ENCODE measurements around the gene TRAP1.

TRAP1 gene

DNA sequence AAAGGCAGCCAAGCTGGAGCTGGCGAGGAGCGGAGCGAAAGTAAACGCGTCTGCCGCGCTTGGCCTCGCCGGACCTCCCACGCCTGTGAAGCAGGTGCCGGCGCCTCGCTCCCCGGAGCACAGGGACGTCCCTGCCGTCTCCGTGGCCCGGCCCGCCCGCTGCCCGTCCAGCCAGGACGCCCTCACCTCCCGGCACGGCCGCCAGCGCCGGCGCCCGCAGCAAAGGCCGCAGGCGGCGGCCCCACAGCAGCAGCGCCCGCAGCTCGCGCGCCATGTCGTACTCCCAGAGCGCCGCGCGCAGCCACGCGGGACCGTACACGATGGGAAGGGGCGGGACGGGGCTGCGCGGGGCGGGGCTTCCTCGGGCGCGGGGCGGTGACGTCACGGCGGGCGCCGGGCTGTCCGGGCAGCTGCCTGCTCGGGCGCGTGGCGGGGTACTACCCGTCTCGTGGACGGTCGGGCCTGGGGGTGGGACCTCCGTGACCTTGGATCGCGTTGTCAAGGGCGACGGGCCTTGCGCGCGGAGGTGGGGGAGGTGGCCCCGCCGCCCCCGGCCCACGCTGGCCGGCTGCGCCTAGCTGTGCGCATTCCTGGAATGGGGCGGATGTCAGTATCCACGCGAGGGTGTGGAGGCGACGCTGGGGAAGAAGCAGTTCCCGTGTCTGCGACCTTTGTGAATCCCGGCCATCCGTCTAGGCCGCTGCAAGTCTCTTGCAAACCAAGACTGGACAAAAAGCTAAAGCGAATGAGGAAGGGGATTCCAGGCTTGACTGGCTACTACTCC is at the start of gene TRAP1:
Gene TRAP1, minus strand, starts transcription at position 290 of the 784 bp plus-strand sequence. Its CDS starts 16 bp downstream, at position 274.
- Histone ChIP-seq H3K9ac (ENCODE audit: low read depth in 1 of 2, low read length in 2 of 2) (peak within 1 kb of the TSS; percentile 77 to 88), H3K4me3 (ENCODE audit: low read length in 2 of 2) (peak within 1 kb of the TSS; percentile 91 to 92), H3K36me3 (ENCODE audit: control insufficient read depth in 2 of 2, insufficient read depth in 2 of 2, low read length in 2 of 2) (no peaks in the 10 kb centered on the region), H3K4me1 (ENCODE audit: control insufficient read depth in 2 of 2, insufficient read depth in 2 of 2, low read length in 2 of 2) (peaks cover 7 to 15% of the 10 kb centered on the region in 2 donors), H3K27me3 (ENCODE audit: control insufficient read depth in 2 of 2, insufficient read depth in 2 of 2, low read length in 2 of 2) (no peaks in the 10 kb centered on the region), H3K9me3 (ENCODE audit: control insufficient read depth in 2 of 2, low read length in 2 of 2) (no peaks in the 10 kb centered on the region), H3K27ac (ENCODE audit: low read depth in 2 of 2, low read length in 2 of 2) (peak within 1 kb of the TSS; percentile 83 to 84)

DNA sequence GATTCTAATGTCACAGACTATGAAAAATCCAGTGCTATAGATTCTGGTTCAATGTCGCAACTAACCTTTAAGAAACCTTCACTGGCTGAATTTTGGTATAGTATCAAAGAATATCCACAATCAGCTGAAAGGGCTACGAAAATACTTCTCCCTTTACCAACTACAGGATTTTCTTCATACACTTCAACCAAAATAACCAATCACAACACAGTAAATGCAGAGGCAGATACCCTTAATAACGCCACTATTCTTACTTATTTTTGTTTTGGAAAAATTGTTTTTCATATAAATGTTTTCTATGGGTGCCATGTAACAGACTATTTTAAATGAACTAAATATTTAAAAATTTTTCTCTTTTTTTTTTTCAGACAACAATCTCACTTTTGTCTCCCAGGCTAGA is 48.9 kb upstream of the TRAP1 start:
- H3K9me3 ChIP-seq (ENCODE audit: control insufficient read depth in 2 of 2, low read length in 2 of 2): no peaks in the 10 kb centered on the region
- no peaks in the 10 kb centered on the region for H3K27me3 ChIP-seq (ENCODE audit: control insufficient read depth in 2 of 2, insufficient read depth in 2 of 2, low read length in 2 of 2)
- no peak overlapping the region for H3K4me3 ChIP-seq (ENCODE audit: low read length in 2 of 2)
- H3K9ac ChIP-seq (ENCODE audit: low read depth in 1 of 2, low read length in 2 of 2): no peak overlapping the region
- no peak overlapping the region for H3K27ac ChIP-seq (ENCODE audit: low read depth in 2 of 2, low read length in 2 of 2)
- peaks cover 60 to 81% of the 10 kb centered on the region in 2 donors for H3K36me3 ChIP-seq (ENCODE audit: control insufficient read depth in 2 of 2, insufficient read depth in 2 of 2, low read length in 2 of 2)
- no peaks in the 10 kb centered on the region for H3K4me1 ChIP-seq (ENCODE audit: control insufficient read depth in 2 of 2, insufficient read depth in 2 of 2, low read length in 2 of 2)

DNA sequence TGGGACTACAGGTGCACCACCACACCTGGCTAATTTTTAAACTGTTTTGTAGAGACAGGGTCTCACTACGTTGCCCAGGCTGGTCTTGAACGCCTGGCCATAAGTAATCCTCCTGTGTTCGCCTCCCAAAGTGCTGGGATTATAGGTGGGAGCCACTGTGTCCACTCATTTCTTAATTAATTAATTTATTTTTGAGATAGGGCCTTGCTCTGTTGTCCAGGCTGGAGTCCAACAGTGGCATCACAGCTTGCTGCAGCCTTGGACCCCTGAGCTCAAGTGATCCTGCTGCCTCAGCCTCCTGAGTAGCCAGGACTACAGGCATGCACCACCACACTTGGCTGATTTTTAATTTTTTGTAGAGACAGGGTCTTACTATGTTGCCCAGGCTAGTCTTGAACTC is 47.1 kb upstream of the TRAP1 start:
- H3K4me3 ChIP-seq (ENCODE audit: low read length in 2 of 2): no peak overlapping the region
- no peaks in the 10 kb centered on the region for H3K4me1 ChIP-seq (ENCODE audit: control insufficient read depth in 2 of 2, insufficient read depth in 2 of 2, low read length in 2 of 2)
- H3K27me3 ChIP-seq (ENCODE audit: control insufficient read depth in 2 of 2, insufficient read depth in 2 of 2, low read length in 2 of 2): no peaks in the 10 kb centered on the region
- no peak overlapping the region for H3K9ac ChIP-seq (ENCODE audit: low read depth in 1 of 2, low read length in 2 of 2)
- H3K36me3 ChIP-seq (ENCODE audit: control insufficient read depth in 2 of 2, insufficient read depth in 2 of 2, low read length in 2 of 2): peaks cover 53 to 68% of the 10 kb centered on the region in 2 donors
- no peaks in the 10 kb centered on the region for H3K9me3 ChIP-seq (ENCODE audit: control insufficient read depth in 2 of 2, low read length in 2 of 2)
- H3K27ac ChIP-seq (ENCODE audit: low read depth in 2 of 2, low read length in 2 of 2): no peak overlapping the region

DNA sequence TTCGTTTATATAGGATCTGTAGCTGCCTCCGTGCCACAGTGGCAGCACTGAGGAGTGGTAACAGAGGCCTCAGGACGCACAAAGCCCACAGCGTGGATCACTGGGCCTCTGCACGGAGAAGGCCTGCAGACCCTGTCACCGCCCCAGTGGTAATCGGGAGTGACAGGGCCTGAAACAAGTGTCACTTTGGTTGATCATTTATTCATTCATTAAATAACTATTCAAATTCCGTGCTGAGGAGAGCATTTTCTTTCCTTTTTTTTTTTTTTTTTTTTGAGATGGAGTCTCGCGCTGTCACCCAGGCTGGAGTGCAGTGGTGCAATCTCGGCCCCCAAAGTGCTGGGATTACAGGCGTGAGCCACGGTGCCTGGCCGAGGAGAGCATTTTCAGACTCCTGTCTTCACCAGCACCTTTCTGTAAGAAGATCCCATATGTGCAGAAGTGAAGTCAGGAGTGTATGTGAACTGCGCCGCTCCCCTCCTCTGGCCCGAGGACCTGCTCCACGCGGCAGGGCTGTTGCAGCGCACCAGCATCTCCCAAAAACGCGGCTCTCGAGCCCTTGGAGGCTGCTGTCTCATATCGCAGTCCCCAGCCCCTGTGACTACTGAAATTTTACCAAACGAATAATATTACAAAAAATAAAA is 44.9 kb upstream of the TRAP1 start:
- peaks cover 52 to 70% of the 10 kb centered on the region in 2 donors for H3K36me3 ChIP-seq (ENCODE audit: control insufficient read depth in 2 of 2, insufficient read depth in 2 of 2, low read length in 2 of 2)
- H3K27ac ChIP-seq (ENCODE audit: low read depth in 2 of 2, low read length in 2 of 2): no peak overlapping the region
- H3K9ac ChIP-seq (ENCODE audit: low read depth in 1 of 2, low read length in 2 of 2): no peak overlapping the region

DNA sequence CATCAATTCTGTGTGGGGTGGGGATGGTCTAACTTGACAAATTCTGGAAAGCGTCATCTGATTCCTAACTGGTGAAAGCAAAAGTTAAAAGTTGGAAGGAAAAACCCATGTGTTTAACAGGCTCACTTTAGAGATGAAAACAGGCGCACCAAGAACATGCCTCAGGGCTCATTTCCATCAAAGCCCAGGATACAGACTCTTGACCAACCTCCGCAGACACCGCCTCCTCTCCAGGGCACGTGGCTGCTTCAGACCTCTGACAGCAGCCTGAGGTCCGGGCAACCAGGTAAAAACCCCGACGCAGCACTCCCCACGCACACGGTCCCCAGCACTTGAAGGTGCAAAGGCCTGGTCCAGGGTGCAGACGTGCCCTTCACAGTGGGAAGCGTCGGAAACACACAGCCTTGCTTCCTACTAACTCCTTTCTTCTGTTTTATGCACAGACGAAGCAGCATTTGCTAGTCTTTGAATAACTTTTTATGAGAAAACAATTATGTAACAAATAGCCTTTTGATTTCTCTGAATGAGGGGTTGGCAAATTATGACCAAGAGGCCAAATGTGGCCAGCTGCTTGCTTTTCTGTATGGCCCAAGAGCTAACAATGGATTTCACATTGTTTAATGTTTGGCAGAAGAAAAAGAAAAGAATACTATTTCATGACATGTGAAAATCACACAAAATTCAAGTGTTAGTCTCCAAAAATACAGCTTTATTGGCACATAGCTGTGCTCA is 44.2 kb upstream of the TRAP1 start:
- H3K36me3 ChIP-seq (ENCODE audit: control insufficient read depth in 2 of 2, insufficient read depth in 2 of 2, low read length in 2 of 2): peaks cover 51 to 70% of the 10 kb centered on the region in 2 donors

More for the DNA sequence above, 44.9 kb upstream of the TRAP1 start:
- no peaks in the 10 kb centered on the region for H3K27me3 ChIP-seq (ENCODE audit: control insufficient read depth in 2 of 2, insufficient read depth in 2 of 2, low read length in 2 of 2)
- no peaks in the 10 kb centered on the region for H3K9me3 ChIP-seq (ENCODE audit: control insufficient read depth in 2 of 2, low read length in 2 of 2)
- H3K4me3 ChIP-seq (ENCODE audit: low read length in 2 of 2): no peak overlapping the region
- no peaks in the 10 kb centered on the region for H3K4me1 ChIP-seq (ENCODE audit: control insufficient read depth in 2 of 2, insufficient read depth in 2 of 2, low read length in 2 of 2)

DNA sequence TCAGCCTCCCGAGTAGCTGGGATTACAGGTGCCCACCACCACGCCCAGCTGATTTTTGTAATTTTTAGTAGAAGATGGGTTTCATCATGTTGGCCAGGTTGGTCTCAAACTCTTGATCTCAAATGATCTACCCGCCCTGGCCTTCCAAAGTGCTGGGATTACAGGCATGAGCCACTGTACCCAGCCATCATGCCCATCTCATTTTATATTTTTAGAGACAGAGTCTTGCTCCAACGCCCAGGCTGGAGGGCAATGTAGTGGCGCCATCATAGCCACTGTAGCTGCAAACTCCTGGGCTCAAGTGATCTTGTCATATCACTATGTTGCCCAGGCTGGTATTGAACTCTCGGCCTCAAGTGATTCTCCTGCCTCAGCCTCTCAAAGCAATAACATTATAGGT is 43.2 kb upstream of the TRAP1 start:
- H3K36me3 ChIP-seq (ENCODE audit: control insufficient read depth in 2 of 2, insufficient read depth in 2 of 2, low read length in 2 of 2): peaks cover 53 to 70% of the 10 kb centered on the region in 2 donors
- no peaks in the 10 kb centered on the region for H3K9me3 ChIP-seq (ENCODE audit: control insufficient read depth in 2 of 2, low read length in 2 of 2)
- no peak overlapping the region for H3K4me3 ChIP-seq (ENCODE audit: low read length in 2 of 2)
- H3K4me1 ChIP-seq (ENCODE audit: control insufficient read depth in 2 of 2, insufficient read depth in 2 of 2, low read length in 2 of 2): no peaks in the 10 kb centered on the region
- no peaks in the 10 kb centered on the region for H3K27me3 ChIP-seq (ENCODE audit: control insufficient read depth in 2 of 2, insufficient read depth in 2 of 2, low read length in 2 of 2)
- H3K9ac ChIP-seq (ENCODE audit: low read depth in 1 of 2, low read length in 2 of 2): no peak overlapping the region
- H3K27ac ChIP-seq (ENCODE audit: low read depth in 2 of 2, low read length in 2 of 2): no peak overlapping the region

More for the DNA sequence above, 44.2 kb upstream of the TRAP1 start:
- no peaks in the 10 kb centered on the region for H3K9me3 ChIP-seq (ENCODE audit: control insufficient read depth in 2 of 2, low read length in 2 of 2)
- no peak overlapping the region for H3K27ac ChIP-seq (ENCODE audit: low read depth in 2 of 2, low read length in 2 of 2)
- no peak overlapping the region for H3K9ac ChIP-seq (ENCODE audit: low read depth in 1 of 2, low read length in 2 of 2)
- H3K27me3 ChIP-seq (ENCODE audit: control insufficient read depth in 2 of 2, insufficient read depth in 2 of 2, low read length in 2 of 2): no peaks in the 10 kb centered on the region
- no peaks in the 10 kb centered on the region for H3K4me1 ChIP-seq (ENCODE audit: control insufficient read depth in 2 of 2, insufficient read depth in 2 of 2, low read length in 2 of 2)
- H3K4me3 ChIP-seq (ENCODE audit: low read length in 2 of 2): no peak overlapping the region

DNA sequence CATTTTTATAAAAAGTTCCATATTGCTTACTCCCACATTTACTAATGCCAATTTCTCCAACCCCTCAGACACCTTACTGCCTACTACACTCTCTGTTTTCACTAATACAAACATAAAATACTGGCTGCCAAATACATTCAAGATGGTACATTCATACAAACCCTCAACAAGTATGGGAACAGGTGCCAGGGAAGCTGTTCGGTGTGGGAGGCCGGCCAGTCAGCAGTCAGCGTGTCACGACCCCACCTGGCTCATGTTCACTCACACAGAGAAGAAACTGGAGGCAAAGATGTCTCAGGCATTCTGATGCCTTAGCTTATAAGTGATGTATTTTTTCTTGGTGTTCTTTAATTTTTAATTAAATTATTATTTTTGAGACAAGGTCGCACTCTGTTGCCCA is 42.4 kb upstream of the TRAP1 start:
- Histone ChIP-seq H3K9me3 (ENCODE audit: control insufficient read depth in 2 of 2, low read length in 2 of 2) (no peaks in the 10 kb centered on the region), H3K36me3 (ENCODE audit: control insufficient read depth in 2 of 2, insufficient read depth in 2 of 2, low read length in 2 of 2) (peaks cover 59 to 70% of the 10 kb centered on the region in 2 donors), H3K9ac (ENCODE audit: low read depth in 1 of 2, low read length in 2 of 2) (no peak overlapping the region), H3K4me3 (ENCODE audit: low read length in 2 of 2) (no peak overlapping the region), H3K27me3 (ENCODE audit: control insufficient read depth in 2 of 2, insufficient read depth in 2 of 2, low read length in 2 of 2) (no peaks in the 10 kb centered on the region), H3K4me1 (ENCODE audit: control insufficient read depth in 2 of 2, insufficient read depth in 2 of 2, low read length in 2 of 2) (no peaks in the 10 kb centered on the region), H3K27ac (ENCODE audit: low read depth in 2 of 2, low read length in 2 of 2) (no peak overlapping the region)

DNA sequence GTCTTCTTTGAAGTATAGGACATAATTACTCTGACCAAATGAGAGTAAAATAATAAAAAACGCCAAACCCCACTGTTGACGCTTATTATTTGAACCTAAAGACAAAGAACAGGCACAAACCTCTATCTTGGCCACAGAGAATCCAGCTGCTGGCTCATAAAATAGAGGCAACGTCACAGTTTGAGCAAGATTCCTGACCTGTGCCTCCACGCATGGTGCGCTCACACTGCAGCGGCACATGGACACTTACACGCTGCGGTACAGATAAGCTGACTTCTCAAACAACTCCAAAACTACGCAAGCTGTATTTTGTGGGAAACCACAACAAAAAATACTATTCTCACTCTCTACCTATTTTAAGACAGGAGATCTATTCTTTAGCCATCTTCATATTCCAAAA is 38.8 kb upstream of the TRAP1 start:
- H3K27ac ChIP-seq (ENCODE audit: low read depth in 2 of 2, low read length in 2 of 2): no peak overlapping the region
- H3K27me3 ChIP-seq (ENCODE audit: control insufficient read depth in 2 of 2, insufficient read depth in 2 of 2, low read length in 2 of 2): no peaks in the 10 kb centered on the region
- H3K4me3 ChIP-seq (ENCODE audit: low read length in 2 of 2): no peak overlapping the region
- no peak overlapping the region for H3K9ac ChIP-seq (ENCODE audit: low read depth in 1 of 2, low read length in 2 of 2)
- H3K36me3 ChIP-seq (ENCODE audit: control insufficient read depth in 2 of 2, insufficient read depth in 2 of 2, low read length in 2 of 2): peaks cover 59 to 70% of the 10 kb centered on the region in 2 donors
- H3K4me1 ChIP-seq (ENCODE audit: control insufficient read depth in 2 of 2, insufficient read depth in 2 of 2, low read length in 2 of 2): no peaks in the 10 kb centered on the region
- no peaks in the 10 kb centered on the region for H3K9me3 ChIP-seq (ENCODE audit: control insufficient read depth in 2 of 2, low read length in 2 of 2)

DNA sequence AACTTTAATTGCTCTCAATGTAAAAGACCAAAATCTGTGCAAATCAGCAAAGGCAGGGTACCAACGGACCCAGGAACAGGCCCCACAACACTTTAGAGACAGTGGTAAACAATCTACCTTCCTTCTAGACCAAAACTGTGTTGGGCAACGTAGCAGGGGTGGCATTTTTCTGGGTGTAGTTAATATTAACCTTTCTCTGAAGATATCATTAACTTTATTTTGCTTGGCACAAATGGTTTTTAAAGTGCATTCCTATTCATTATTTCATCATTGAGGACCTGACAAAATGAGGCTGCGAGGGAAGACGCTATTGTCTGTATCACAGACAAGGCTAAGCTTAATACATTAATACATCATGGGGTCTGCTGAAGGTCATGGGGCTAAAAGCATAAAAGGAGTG is 37.9 kb upstream of the TRAP1 start:
- Histone ChIP-seq H3K27me3 (ENCODE audit: control insufficient read depth in 2 of 2, insufficient read depth in 2 of 2, low read length in 2 of 2) (no peaks in the 10 kb centered on the region), H3K36me3 (ENCODE audit: control insufficient read depth in 2 of 2, insufficient read depth in 2 of 2, low read length in 2 of 2) (peaks cover 64 to 77% of the 10 kb centered on the region in 2 donors), H3K27ac (ENCODE audit: low read depth in 2 of 2, low read length in 2 of 2) (no peak overlapping the region), H3K9ac (ENCODE audit: low read depth in 1 of 2, low read length in 2 of 2) (no peak overlapping the region), H3K9me3 (ENCODE audit: control insufficient read depth in 2 of 2, low read length in 2 of 2) (no peaks in the 10 kb centered on the region), H3K4me3 (ENCODE audit: low read length in 2 of 2) (no peak overlapping the region), H3K4me1 (ENCODE audit: control insufficient read depth in 2 of 2, insufficient read depth in 2 of 2, low read length in 2 of 2) (no peaks in the 10 kb centered on the region)

DNA sequence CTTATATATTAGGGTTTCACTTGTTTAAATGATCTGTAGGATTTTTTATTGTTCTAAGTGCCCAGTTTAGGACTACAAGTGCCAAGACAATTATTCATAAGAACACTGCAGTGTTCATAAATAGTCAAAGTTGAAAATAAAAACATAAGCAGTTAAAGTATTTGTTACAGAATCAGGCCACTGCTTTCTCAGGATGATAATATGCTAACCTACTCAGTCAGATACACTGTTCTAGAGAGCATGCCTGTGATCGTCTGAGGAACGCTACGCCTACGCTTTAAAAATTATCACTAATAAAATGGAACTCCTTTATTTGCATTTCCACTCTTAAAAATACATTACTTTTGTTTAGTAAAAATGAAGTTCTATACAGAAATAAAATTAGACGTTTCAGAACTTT is 37.4 kb upstream of the TRAP1 start:
- Histone ChIP-seq H3K27me3 (ENCODE audit: control insufficient read depth in 2 of 2, insufficient read depth in 2 of 2, low read length in 2 of 2) (no peaks in the 10 kb centered on the region), H3K4me3 (ENCODE audit: low read length in 2 of 2) (no peak overlapping the region), H3K27ac (ENCODE audit: low read depth in 2 of 2, low read length in 2 of 2) (no peak overlapping the region), H3K9ac (ENCODE audit: low read depth in 1 of 2, low read length in 2 of 2) (no peak overlapping the region), H3K9me3 (ENCODE audit: control insufficient read depth in 2 of 2, low read length in 2 of 2) (no peaks in the 10 kb centered on the region), H3K36me3 (ENCODE audit: control insufficient read depth in 2 of 2, insufficient read depth in 2 of 2, low read length in 2 of 2) (peaks cover 64 to 79% of the 10 kb centered on the region in 2 donors), H3K4me1 (ENCODE audit: control insufficient read depth in 2 of 2, insufficient read depth in 2 of 2, low read length in 2 of 2) (no peaks in the 10 kb centered on the region)
